GM19455 (cell line): ENCODE measurements around the gene SHOC2.

Source experiments
- ATAC-seq: cut with Tn5 transposase; IDR thresholded peaks from one replicate; pipeline ENCODE4 v1.9.1; 2021; ENCODE audit not compliant: unreplicated experiment

The SHOC2 gene

GRCh38 chr10:110979611-110980010, 60.2 kb downstream of the SHOC2 start:
- no peak for ATAC-seq

- no peak for ATAC-seq
These were observed 61.4 kb downstream of the SHOC2 start for GRCh38 chr10:110980807-110981206.

- no peak for ATAC-seq
These were observed 64.1 kb downstream of the SHOC2 start for GRCh38 chr10:110983466-110983865.

GRCh38 chr10:110985497-110986275, 66.3 kb downstream of the SHOC2 start:
- no peak for ATAC-seq

- ATAC-seq: no peak
These were observed 69.6 kb downstream of the SHOC2 start for GRCh38 chr10:110989016-110989415.

- no peak for ATAC-seq
These were observed 72.8 kb downstream of the SHOC2 start for GRCh38 chr10:110992006-110992800.

GRCh38 chr10:110993024-110993693, 73.8 kb downstream of the SHOC2 start:
- ATAC-seq: no peak

GRCh38 chr10:110994406-110995086, 75.1 kb downstream of the SHOC2 start:
- ATAC-seq: no peak

- no peak for ATAC-seq
These were observed 75.9 kb downstream of the SHOC2 start for GRCh38 chr10:110995301-110995700.

GRCh38 chr10:110996256-110996655, 76.9 kb downstream of the SHOC2 start:
- no peak for ATAC-seq

- no peak for ATAC-seq
These were observed 84.6 kb downstream of the SHOC2 start for GRCh38 chr10:111004016-111004415.

- ATAC-seq: no peak
These were observed 88.1 kb downstream of the SHOC2 start for GRCh38 chr10:111007486-111007885.

GRCh38 chr10:111015181-111015580, 95.8 kb downstream of the SHOC2 start:
- ATAC-seq: no peak

GRCh38 chr10:111017098-111017497, 97.7 kb downstream of the SHOC2 start:
- ATAC-seq: no peak

GRCh38 chr10:111018021-111018420, 98.6 kb downstream of the SHOC2 start:
- no peak for ATAC-seq

GRCh38 chr10:111023060-111023459, 103.7 kb downstream of the SHOC2 start:
- no peak for ATAC-seq

GRCh38 chr10:111030042-111030750, 110.8 kb downstream of the SHOC2 start:
- no peak for ATAC-seq

GRCh38 chr10:111034598-111035310, 115.3 kb downstream of the SHOC2 start:
- ATAC-seq: no peak

GRCh38 chr10:111035542-111035941, 116.1 kb downstream of the SHOC2 start:
- no peak for ATAC-seq

- no peak for ATAC-seq
These were observed 118.5 kb downstream of the SHOC2 start for GRCh38 chr10:111037858-111038257.
